SK-N-SH (cell line): ENCODE data around the gene MISP3. TPM values are rescaled to one million over a fixed set of nuclear protein-coding genes. Genes with fewer than 3 reads are reported as not detected.
A peak's percentile ranks its signal among the peaks of the same experiment; 100 is the strongest.

Experiments used
- CTCF ChIA-PET: fragments of 300-600, 350-600 bp; formaldehyde crosslinking; extraction: SDS; loops from one replicate; lab custom pipeline; 2021; lab: Yijun Ruan, JAX
- POLR2A ChIA-PET: fragments of 350-600 bp; sonication (Branson Sonifier 250); formaldehyde crosslinking; extraction: SDS; loops from one replicate; lab custom pipeline; 2020; ENCODE audit warnings: antibody characterized with exemption, inconsistent platforms; lab: Yijun Ruan, JAX
- DNase-seq: peaks from one replicate; pipeline ENCODE4 v3.0.0; 2012
- H2AFZ ChIP-seq: fragments of 200-600 bp; sonication (generic); 2 replicates; pipeline ENCODE4 v1.8.1; 2016; ENCODE audit warnings: antibody characterized with exemption, mild to moderate bottlenecking, low read depth
- H3F3A ChIP-seq: fragments of 200-600 bp; sonication (generic); replicated peaks from 2 replicates; pipeline ENCODE3; 2016; ENCODE audit warnings: antibody characterized with exemption, mild to moderate bottlenecking; ENCODE audit not compliant: insufficient read depth
- H3K27ac ChIP-seq, 2 experiments: fragments of 200-500 bp in 1 of 2; fragments of 200-600 bp in 1 of 2; sonication (Bioruptor generic) in 1 of 2; sonication (generic), shearing (Covaris generic) in 1 of 2; 2 replicates each; pipeline versions ENCODE4 v1.5.1 to v1.6.1; 2014 to 2016; ENCODE audit warnings: low read depth in 2 of 2, inconsistent platforms in 1 of 2, low read length in 1 of 2, mild to moderate bottlenecking in 1 of 2, mixed read lengths in 1 of 2
- H3K27me3 ChIP-seq: fragments of 200-600 bp; sonication (generic), shearing (Covaris generic); 2 replicates; pipeline ENCODE4 v1.6.1; 2016; ENCODE audit warnings: mixed run types; ENCODE audit not compliant: insufficient read depth
- H3K36me3 ChIP-seq, 2 experiments: fragments of 200-500 bp in 1 of 2; fragments of 200-600 bp in 1 of 2; sonication (Bioruptor generic) in 1 of 2; sonication (generic) in 1 of 2; replicated peaks in 1 of 2; 2 replicates each; pipeline versions ENCODE3 to v1.5.1; 2014 to 2016; ENCODE audit warnings: low read length in 1 of 2, mild to moderate bottlenecking in 1 of 2; ENCODE audit not compliant: insufficient read depth in 2 of 2, control insufficient read depth in 1 of 2
- H3K4me1 ChIP-seq, 2 experiments: fragments of 200-500 bp in 1 of 2; fragments of 200-600 bp in 1 of 2; sonication (Bioruptor generic) in 1 of 2; sonication (generic), shearing (Covaris generic) in 1 of 2; 2 replicates each; pipeline versions ENCODE4 v1.5.1 to v1.6.1; 2014 to 2016; ENCODE audit warnings: low read depth in 1 of 2, low read length in 1 of 2, mixed run types in 1 of 2; ENCODE audit not compliant: insufficient read depth in 2 of 2, control insufficient read depth in 1 of 2
- H3K4me2 ChIP-seq: fragments of 200-600 bp; sonication (generic), shearing (Covaris generic); 2 replicates; pipeline ENCODE4 v1.6.1; 2017; ENCODE audit warnings: mixed run types
- H3K4me3 ChIP-seq, 2 experiments: fragments of 200-500 bp in 1 of 2; fragments of 200-600 bp in 1 of 2; sonication (Bioruptor generic) in 1 of 2; sonication (generic), shearing (Covaris generic) in 1 of 2; 2 replicates each; pipeline versions ENCODE4 v1.5.1 to v1.8.1; 2014 to 2016; ENCODE audit warnings: low read depth in 2 of 2, inconsistent platforms in 1 of 2, low read length in 1 of 2, mild to moderate bottlenecking in 1 of 2, mixed read lengths in 1 of 2, moderate library complexity in 1 of 2
- H3K79me2 ChIP-seq: fragments of 200-600 bp; sonication (generic); 2 replicates; pipeline ENCODE4 v1.8.1; 2017; ENCODE audit warnings: mild to moderate bottlenecking; ENCODE audit not compliant: insufficient read depth
- H3K9ac ChIP-seq: fragments of 200-600 bp; sonication (generic); 2 replicates; pipeline ENCODE4 v1.6.1; 2017; ENCODE audit warnings: mixed run types
- H3K9me2 ChIP-seq: fragments of 200-600 bp; sonication (generic); 2 replicates; pipeline ENCODE4 v1.6.1; 2017; ENCODE audit warnings: mixed run types
- H3K9me3 ChIP-seq: fragments of 200-600 bp; sonication (generic); 2 replicates; pipeline ENCODE4 v1.6.1; 2017; ENCODE audit warnings: mixed run types, mild to moderate bottlenecking, moderate library complexity
- H4K20me1 ChIP-seq: fragments of 200-600 bp; sonication (generic); 2 replicates; pipeline ENCODE4 v1.6.1; 2017; ENCODE audit warnings: mild to moderate bottlenecking, mixed run types; ENCODE audit not compliant: insufficient read depth
- CHD2 ChIP-seq: fragments of 150-350 bp; IDR thresholded peaks from 2 replicates; pipeline ENCODE4 v1.6.1; 2018; ENCODE audit warnings: low read length; ENCODE audit not compliant: partially characterized antibody
- ELF1 ChIP-seq: IDR thresholded peaks from 2 replicates; pipeline ENCODE4 v1.4.0; 2012
- EZH2phosphoT487 ChIP-seq: fragments of 200-600 bp; sonication (generic); IDR thresholded peaks from 2 replicates; pipeline ENCODE4 v1.6.1; 2017; ENCODE audit warnings: low read depth, mixed run types, mild to moderate bottlenecking, antibody characterized with exemption, moderate library complexity, borderline replicate concordance
- FOXJ3 ChIP-seq: sonication (generic); formaldehyde crosslinking; IDR thresholded peaks from 2 replicates; pipeline ENCODE4 v1.5.1; 2020; ENCODE audit warnings: mild to moderate bottlenecking, missing genetic modification reagents
- GABPA ChIP-seq: IDR thresholded peaks from 2 replicates; pipeline ENCODE4 v1.4.0; 2012; ENCODE audit warnings: low read depth, mild to moderate bottlenecking
- JUND ChIP-seq: IDR thresholded peaks from 2 replicates; pipeline ENCODE4 v1.4.0; 2012
- MAX ChIP-seq: IDR thresholded peaks from 2 replicates; pipeline ENCODE4 v1.4.0; 2012; ENCODE audit warnings: low read depth
- MXI1 ChIP-seq: IDR thresholded peaks from 2 replicates; pipeline ENCODE4 v1.6.1; 2012; ENCODE audit warnings: mild to moderate bottlenecking, low read depth, low read length, improper control_type of control experiment
- PBX3 ChIP-seq: IDR thresholded peaks from 2 replicates; pipeline ENCODE4; 2012
- RAD21 ChIP-seq: IDR thresholded peaks from 2 replicates; pipeline ENCODE4 v1.6.1; 2012; ENCODE audit warnings: mild to moderate bottlenecking, low read length
- RCOR1 ChIP-seq: fragments of 150-350 bp; IDR thresholded peaks from 2 replicates; pipeline ENCODE4 v1.6.1; 2017; ENCODE audit warnings: antibody characterized with exemption, low read length
- RFX5 ChIP-seq: IDR thresholded peaks from 2 replicates; pipeline ENCODE4 v1.6.1; 2012; ENCODE audit warnings: mild to moderate bottlenecking, improper control_type of control experiment, low read length
- RXRA ChIP-seq: IDR thresholded peaks from 2 replicates; pipeline ENCODE4 v1.4.0; 2012; ENCODE audit warnings: low read depth, mild to moderate bottlenecking, borderline replicate concordance
- TAF1 ChIP-seq: IDR thresholded peaks from 2 replicates; pipeline ENCODE4 v1.6.1; 2012; ENCODE audit warnings: low read depth, mild to moderate bottlenecking, low read length, moderate library complexity, borderline replicate concordance
- TCF12 ChIP-seq: IDR thresholded peaks from 2 replicates; pipeline ENCODE4 v1.4.0; 2012
- TEAD4 ChIP-seq: IDR thresholded peaks from 2 replicates; pipeline ENCODE4 v1.4.0; 2012; ENCODE audit warnings: mild to moderate bottlenecking, borderline replicate concordance; ENCODE audit not compliant: insufficient read depth
- WGBS: methylation state at CpG from one replicate; pipeline ENCODE4 v1.1.6; 2017; ENCODE audit warnings: low lambda C conversion rate; 5-methylcytosine and 5-hydroxymethylcytosine counted together
- polyA plus RNA-seq, 3 experiments: library from polyadenylated mRNA; depleted of rRNA; stranded (reverse); fragments of >200 nt; gene quantifications; 2 replicates each; pipeline ENCODE4 v1.2.3, GENCODE V29; 2012
- TF ChIP-seq, protein P1 (sequence below): IDR thresholded peaks from 2 replicates; pipeline ENCODE4 v1.4.0; 2012; ENCODE audit warnings: low read depth, borderline replicate concordance
- TF ChIP-seq, protein P2 (sequence below): IDR thresholded peaks from 2 replicates; pipeline ENCODE4 v1.6.1; 2012; ENCODE audit warnings: mild to moderate bottlenecking, low read depth, low read length, moderate library complexity

The MISP3 gene
- polyA plus RNA-seq, 1 of the 3 experiments (the other 2 are of a cell fraction), result 2.6 TPM

GRCh38 chr19:14054099-14054498, 18.5 kb upstream of the MISP3 start:
- no peaks in the 10 kb centered on the region for H3K27me3 ChIP-seq
- no peaks in the 10 kb centered on the region for H3K79me2 ChIP-seq
- no peaks in the 10 kb centered on the region for H4K20me1 ChIP-seq
- WGBS, result 95% methylated on average over 6 of the region's 6 CpGs
- H3K9me3 ChIP-seq, result no peaks in the 10 kb centered on the region
- peaks cover 11% of the 10 kb centered on the region for H3F3A ChIP-seq
- DNase-seq, result no peak
- POLR2A ChIA-PET, result no interaction called here
- no peak overlapping the region for H3K4me3 ChIP-seq
- CTCF ChIA-PET, result interaction anchor here (0.9 to 3.0 kb wide), 5 partner anchors 11 to 25 kb away, joined by 3 to 15 read pairs (median 4); partner anchors contain the start of gene MISP3
- H3K9me2 ChIP-seq, result no peaks in the 10 kb centered on the region
- H3K36me3 ChIP-seq, result no peaks in the 10 kb centered on the region
- H3K4me1 ChIP-seq, result peaks cover 6 to 10% of the 10 kb centered on the region in 2 experiments; a peak in 2 of 4 replicates
- no peak overlapping the region for H3K27ac ChIP-seq
- TF ChIP-seq RXRA (no peak), RFX5 (no peak), MAX (no peak)
- no peak overlapping the region for H2AFZ ChIP-seq
- H3K9ac ChIP-seq, result no peak overlapping the region
- no peak overlapping the region for H3K4me2 ChIP-seq

- ChIA-PET POLR2A (no interaction called here), CTCF (interaction anchor here (0.9 to 3.0 kb wide), 5 partner anchors 12 to 175 kb away, joined by 3 to 15 read pairs (median 4); partner anchors contain the start of gene MISP3)
- 83% methylated on average over 11 of the region's 11 CpGs for WGBS
- Histone ChIP-seq H3K4me2 (no peak overlapping the region), H3K27me3 (no peaks in the 10 kb centered on the region), H3K27ac (no peak overlapping the region), H2AFZ (no peak overlapping the region), H3K4me1 (peaks cover 6 to 10% of the 10 kb centered on the region in 2 experiments; a peak in 2 of 4 replicates), H3K4me3 (no peak overlapping the region), H3K9me3 (no peaks in the 10 kb centered on the region), H3K79me2 (no peaks in the 10 kb centered on the region), H3K9me2 (no peaks in the 10 kb centered on the region), H3K9ac (no peak overlapping the region), H3K36me3 (no peaks in the 10 kb centered on the region), H4K20me1 (no peaks in the 10 kb centered on the region), H3F3A (peaks cover 11% of the 10 kb centered on the region)
- peak; percentile 17 for DNase-seq
- TF ChIP-seq PBX3 (no peak), GABPA (no peak), RXRA (no peak), TCF12 (no peak), CHD2 (no peak), RAD21 (no peak), RFX5 (no peak), EZH2phosphoT487 (no peak), ELF1 (no peak), RCOR1 (no peak), MXI1 (no peak), TEAD4 (no peak), FOXJ3 (CRISPR knock-in tag) (no peak), TAF1 (no peak), JUND (no peak)
- TF ChIP-seq, protein P1, sequence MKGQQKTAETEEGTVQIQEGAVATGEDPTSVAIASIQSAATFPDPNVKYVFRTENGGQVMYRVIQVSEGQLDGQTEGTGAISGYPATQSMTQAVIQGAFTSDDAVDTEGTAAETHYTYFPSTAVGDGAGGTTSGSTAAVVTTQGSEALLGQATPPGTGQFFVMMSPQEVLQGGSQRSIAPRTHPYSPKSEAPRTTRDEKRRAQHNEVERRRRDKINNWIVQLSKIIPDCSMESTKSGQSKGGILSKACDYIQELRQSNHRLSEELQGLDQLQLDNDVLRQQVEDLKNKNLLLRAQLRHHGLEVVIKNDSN, result no peak
- TF ChIP-seq, protein P2, sequence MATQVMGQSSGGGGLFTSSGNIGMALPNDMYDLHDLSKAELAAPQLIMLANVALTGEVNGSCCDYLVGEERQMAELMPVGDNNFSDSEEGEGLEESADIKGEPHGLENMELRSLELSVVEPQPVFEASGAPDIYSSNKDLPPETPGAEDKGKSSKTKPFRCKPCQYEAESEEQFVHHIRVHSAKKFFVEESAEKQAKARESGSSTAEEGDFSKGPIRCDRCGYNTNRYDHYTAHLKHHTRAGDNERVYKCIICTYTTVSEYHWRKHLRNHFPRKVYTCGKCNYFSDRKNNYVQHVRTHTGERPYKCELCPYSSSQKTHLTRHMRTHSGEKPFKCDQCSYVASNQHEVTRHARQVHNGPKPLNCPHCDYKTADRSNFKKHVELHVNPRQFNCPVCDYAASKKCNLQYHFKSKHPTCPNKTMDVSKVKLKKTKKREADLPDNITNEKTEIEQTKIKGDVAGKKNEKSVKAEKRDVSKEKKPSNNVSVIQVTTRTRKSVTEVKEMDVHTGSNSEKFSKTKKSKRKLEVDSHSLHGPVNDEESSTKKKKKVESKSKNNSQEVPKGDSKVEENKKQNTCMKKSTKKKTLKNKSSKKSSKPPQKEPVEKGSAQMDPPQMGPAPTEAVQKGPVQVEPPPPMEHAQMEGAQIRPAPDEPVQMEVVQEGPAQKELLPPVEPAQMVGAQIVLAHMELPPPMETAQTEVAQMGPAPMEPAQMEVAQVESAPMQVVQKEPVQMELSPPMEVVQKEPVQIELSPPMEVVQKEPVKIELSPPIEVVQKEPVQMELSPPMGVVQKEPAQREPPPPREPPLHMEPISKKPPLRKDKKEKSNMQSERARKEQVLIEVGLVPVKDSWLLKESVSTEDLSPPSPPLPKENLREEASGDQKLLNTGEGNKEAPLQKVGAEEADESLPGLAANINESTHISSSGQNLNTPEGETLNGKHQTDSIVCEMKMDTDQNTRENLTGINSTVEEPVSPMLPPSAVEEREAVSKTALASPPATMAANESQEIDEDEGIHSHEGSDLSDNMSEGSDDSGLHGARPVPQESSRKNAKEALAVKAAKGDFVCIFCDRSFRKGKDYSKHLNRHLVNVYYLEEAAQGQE, result no peak
Measured at GRCh38 chr19:14054721-14055120, 17.9 kb upstream of the MISP3 start.
